Heart left ventricle (tissue), 16 donors: ENCODE measurements around the gene DGUOK. TPM values are rescaled to one million over a fixed set of nuclear protein-coding genes. Genes with fewer than 3 reads are reported as not detected.
A peak's percentile ranks its signal among the peaks of the same experiment; 100 is the strongest.

ENCODE experiments used
- ATAC-seq, 4 donors: fragments of 200-7000 bp; cut with Tn5 transposase; one replicate each; pipeline ENCODE4 v1.9.1; 2020 to 2022; ENCODE audit warnings: moderate library complexity in 4 of 4, mild to moderate bottlenecking in 3 of 4, moderate number of reproducible peaks in 1 of 4
- DNase-seq, 5 donors: peaks; one replicate each; pipeline ENCODE4 v3.0.0-alpha.2; 2020
- H3K27ac ChIP-seq, 12 donors: fragments of 200-600 bp; sonication (generic) in 4 of 12; one replicate each; pipeline versions ENCODE4 v1.5.0 to v1.8.0; 2016 to 2022; ENCODE audit warnings: mild to moderate bottlenecking in 2 of 12
- H3K27me3 ChIP-seq, 9 donors: fragments of 200-600 bp; sonication (generic) in 2 of 9; one replicate each; pipeline versions ENCODE4 v1.5.1 to v1.8.0; 2016 to 2022; ENCODE audit warnings: mild to moderate bottlenecking in 3 of 9
- H3K36me3 ChIP-seq, 9 donors: fragments of 200-600 bp; sonication (generic) in 2 of 9; one replicate each; pipeline versions ENCODE4 v1.5.0 to v1.8.0; 2018 to 2022; ENCODE audit warnings: mild to moderate bottlenecking in 2 of 9
- H3K4me1 ChIP-seq, 12 donors: fragments of 200-600 bp; sonication (generic) in 4 of 12; one replicate each; pipeline versions ENCODE4 v1.5.0 to v1.8.0; 2016 to 2022; ENCODE audit warnings: mild to moderate bottlenecking in 3 of 12
- H3K4me3 ChIP-seq, 12 donors: fragments of 200-600 bp; sonication (generic) in 4 of 12; one replicate each; pipeline versions ENCODE4 v1.5.0 to v1.8.0; 2017 to 2022; ENCODE audit warnings: mild to moderate bottlenecking in 9 of 12, moderate library complexity in 4 of 12
- H3K9me3 ChIP-seq, 12 donors: fragments of 200-600 bp; sonication (generic) in 4 of 12; one replicate each; pipeline versions ENCODE4 v1.5.0 to v1.8.0; 2016 to 2022; ENCODE audit warnings: mild to moderate bottlenecking in 1 of 12
- POLR2A ChIP-seq, 2 donors: fragments of 450-650 bp; IDR thresholded peaks; one replicate each; pipeline ENCODE4 v1.6.1; 2017; ENCODE audit warnings: antibody characterized with exemption in 2 of 2, mild to moderate bottlenecking in 2 of 2, moderate library complexity in 2 of 2
- WGBS, 4 donors: extraction: QIAGEN DNeasy Blood & Tissue Kit in 2 of 4; methylation state at CpG; one replicate each; pipeline versions ENCODE4 v1.1.5 to v1.1.7; 2013 to 2018; 5-methylcytosine and 5-hydroxymethylcytosine counted together
- intact Hi-C, 10 donors: fragments of 100-400 bp; cut with DNase I; formaldehyde crosslinking; loops; one replicate each; pipeline versions ENCODE4 v1.11.1 to v1.14.2; 2022
- polyA plus RNA-seq, 2 donors: library from polyadenylated mRNA; stranded (reverse); fragments of 200-250 nt; gene quantifications; one replicate each; pipeline ENCODE4 v1.2.3, GENCODE V29; 2013
- total RNA-seq, 9 donors: library from RNA; depleted of rRNA in 2 of 9; stranded (reverse); fragments of >200 nt in 2 of 9; fragmentation: NEBNext Ultra II Directional in 3 of 9; extraction: Animal tissue kit (Norgen Biotek cat#: 25700) in 3 of 9; gene quantifications; one replicate each; pipeline versions ENCODE4 v1.1.0 to v1.2.4, GENCODE V29; 2016 to 2023
- TF ChIP-seq, protein P1 (sequence below), 12 donors: fragments of 200-600 bp; sonication (generic) in 4 of 12; IDR thresholded peaks; one replicate each; pipeline versions ENCODE4 v1.5.0 to v1.8.0; 2018 to 2022; ENCODE audit warnings: antibody characterized with exemption in 12 of 12, mild to moderate bottlenecking in 5 of 12
- donor health status: ischemic (EF 13 %, LVEDD 7.1; RV severe dilation, severe dysfunction).
- donor health status: healthy with polysubstance abuse.
- donor health status: DM: no; HTN: yes; CAD: no.
- donor health status: DM: no; HTN: no; CAD: no.
- donor health status: ischemic (EF 25% LVEDD 6.9; RV normal size, moderate dysfunction).
- donor health status: ischemic (EF 25% LVEDD 5.7; RV mildly dilated, moderate dysfunction).
- donor health status: healthy.
- donor health status: DM: yes; HTN: yes; CAD: no.
- donor health status: ischemic (EF 35%, LVEDD 5.7; RV mildly dilated, moderate dysfunction).
- donor health status: nonischemic (EF 11% LVEDD 7.7; RV severe dilation, severe dysfunction).
- donor health status: DM: yes; HTN: yes; CAD: no.
- donor health status: PGD.
- donor health status: ischemic (EF 29% LVEDD 5.4; RV normal size, mild dysfunction).
- donor health status: nonischemic (EF 23%, LVEDD 6.1; RV moderate dilation, normal function).

DGUOK gene
- total and polyA plus RNA-seq, 11 donors = 22.6 to 49.2 (median 26.1) TPM

- ATAC-seq (no peak), DNase-seq (no peak)
- Histone ChIP-seq H3K36me3 (peaks cover 0 to 82% (median 50%) of the 10 kb centered on the region in 9 donors), H3K27me3 (no peaks in the 10 kb centered on the region), H3K4me3 (no peak overlapping the region), H3K27ac (no peak overlapping the region), H3K4me1 (peaks cover 0 to 41% (median 0%) of the 10 kb centered on the region in 12 donors), H3K9me3 (no peaks in the 10 kb centered on the region)
- TF ChIP-seq, protein P1, sequence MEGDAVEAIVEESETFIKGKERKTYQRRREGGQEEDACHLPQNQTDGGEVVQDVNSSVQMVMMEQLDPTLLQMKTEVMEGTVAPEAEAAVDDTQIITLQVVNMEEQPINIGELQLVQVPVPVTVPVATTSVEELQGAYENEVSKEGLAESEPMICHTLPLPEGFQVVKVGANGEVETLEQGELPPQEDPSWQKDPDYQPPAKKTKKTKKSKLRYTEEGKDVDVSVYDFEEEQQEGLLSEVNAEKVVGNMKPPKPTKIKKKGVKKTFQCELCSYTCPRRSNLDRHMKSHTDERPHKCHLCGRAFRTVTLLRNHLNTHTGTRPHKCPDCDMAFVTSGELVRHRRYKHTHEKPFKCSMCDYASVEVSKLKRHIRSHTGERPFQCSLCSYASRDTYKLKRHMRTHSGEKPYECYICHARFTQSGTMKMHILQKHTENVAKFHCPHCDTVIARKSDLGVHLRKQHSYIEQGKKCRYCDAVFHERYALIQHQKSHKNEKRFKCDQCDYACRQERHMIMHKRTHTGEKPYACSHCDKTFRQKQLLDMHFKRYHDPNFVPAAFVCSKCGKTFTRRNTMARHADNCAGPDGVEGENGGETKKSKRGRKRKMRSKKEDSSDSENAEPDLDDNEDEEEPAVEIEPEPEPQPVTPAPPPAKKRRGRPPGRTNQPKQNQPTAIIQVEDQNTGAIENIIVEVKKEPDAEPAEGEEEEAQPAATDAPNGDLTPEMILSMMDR (IDR thresholded peaks at IDR 0.05) = no peak
- TF ChIP-seq POLR2A (IDR thresholded peaks at IDR 0.05) = no peak
- intact Hi-C loops = no loop called here
- 88 to 98% (median 97%) methylated on average over 4 of the region's 4 CpGs for WGBS, 4 donors
Observed at GRCh38 chr2:73944714-73945113, 18.0 kb downstream of the DGUOK start.

DNA sequence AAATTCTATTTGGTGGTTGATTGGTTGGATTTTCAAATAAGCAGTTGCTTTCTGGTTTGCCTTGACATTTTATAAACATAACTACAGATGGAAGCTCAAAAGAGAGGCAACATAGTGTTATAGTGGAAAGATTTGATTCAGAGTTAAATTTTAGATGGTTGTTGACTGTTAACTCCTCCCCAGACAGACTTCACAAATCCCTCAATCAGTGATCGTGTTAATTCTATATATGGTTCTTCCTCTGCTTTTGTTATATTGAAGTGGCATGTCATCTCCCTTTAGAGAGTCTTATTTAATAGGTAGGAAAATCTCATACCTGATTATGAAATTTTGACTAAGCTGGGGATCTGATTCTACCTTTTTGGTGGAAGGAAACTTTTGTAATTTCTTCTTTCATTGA is 19.5 kb downstream of the DGUOK start:
- H3K27ac ChIP-seq = no peak overlapping the region
- no peak for DNase-seq
- H3K27me3 ChIP-seq = no peaks in the 10 kb centered on the region
- no peak for ATAC-seq
- peaks cover 0 to 47% (median 0%) of the 10 kb centered on the region in 12 donors for H3K4me1 ChIP-seq
- no peaks in the 10 kb centered on the region for H3K9me3 ChIP-seq
- peaks cover 0 to 90% (median 65%) of the 10 kb centered on the region in 9 donors for H3K36me3 ChIP-seq
- TF ChIP-seq POLR2A (IDR thresholded peaks at IDR 0.05) = no peak
- TF ChIP-seq, protein P1 (IDR thresholded peaks at IDR 0.05) = no peak
- 78 to 88% (median 82%) methylated on average over 1 of the region's 1 CpG for WGBS, 4 donors
- H3K4me3 ChIP-seq = no peak overlapping the region
- intact Hi-C loops = no loop called here

DNA sequence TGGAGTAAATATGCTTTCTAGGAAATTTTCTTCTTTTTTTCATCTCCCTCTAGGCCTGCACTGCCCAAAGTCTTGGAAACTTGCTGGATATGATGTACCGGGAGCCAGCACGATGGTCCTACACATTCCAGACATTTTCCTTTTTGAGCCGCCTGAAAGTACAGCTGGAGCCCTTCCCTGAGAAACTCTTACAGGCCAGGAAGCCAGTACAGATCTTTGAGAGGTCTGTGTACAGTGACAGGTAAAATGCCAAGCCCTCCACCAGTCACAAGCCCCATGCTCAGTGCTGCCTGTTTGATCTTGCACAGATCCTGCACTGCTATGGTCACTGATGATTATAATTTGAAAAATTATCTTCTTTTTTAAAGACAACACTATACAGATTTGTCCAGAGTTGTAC is 20.0 kb downstream of the DGUOK start:
- no peak for DNase-seq
- no peak for TF ChIP-seq POLR2A (IDR thresholded peaks at IDR 0.05)
- TF ChIP-seq, protein P1 (IDR thresholded peaks at IDR 0.05) = no peak

DNA sequence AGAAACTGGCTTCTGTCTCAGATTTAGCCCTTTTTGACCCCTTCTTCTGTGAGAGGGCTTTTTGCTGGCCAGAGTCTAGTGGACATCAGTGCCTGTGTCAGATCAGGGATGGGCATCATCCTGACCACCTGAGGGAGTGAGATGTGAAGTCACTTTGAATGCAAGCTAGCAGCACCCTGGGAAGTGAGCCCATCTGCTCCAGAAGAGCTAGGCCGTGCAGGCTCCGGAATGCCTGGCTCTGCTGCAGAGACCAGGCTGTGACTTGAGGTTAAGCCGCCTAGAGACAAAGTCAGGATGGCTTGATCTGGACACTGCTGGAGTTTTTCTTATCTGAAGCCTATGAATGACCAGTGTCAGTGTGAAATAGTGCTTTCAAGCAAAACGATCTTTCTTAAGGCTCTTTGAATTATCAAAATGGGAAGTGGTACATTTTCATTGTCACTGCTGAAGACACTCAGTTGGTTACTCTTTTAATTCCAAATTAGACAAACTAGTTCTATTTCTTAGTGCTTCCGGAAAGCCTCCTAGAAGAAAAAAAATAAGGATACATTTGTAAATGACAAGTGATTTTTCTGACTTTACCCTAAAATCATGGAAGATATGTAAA is 20.8 kb downstream of the DGUOK start:
- no peak for TF ChIP-seq POLR2A (IDR thresholded peaks at IDR 0.05)
- TF ChIP-seq, protein P1 (IDR thresholded peaks at IDR 0.05) = no peak
- no peak for ATAC-seq
- peak overlapping the region in 1 of 12 donors; percentile 61 for H3K27ac ChIP-seq
- peaks cover 0 to 60% (median 0%) of the 10 kb centered on the region in 12 donors for H3K4me1 ChIP-seq
- peaks cover 0 to 90% (median 73%) of the 10 kb centered on the region in 9 donors for H3K36me3 ChIP-seq
- DNase-seq = no peak
- no peaks in the 10 kb centered on the region for H3K9me3 ChIP-seq
- no peak overlapping the region for H3K4me3 ChIP-seq
- WGBS, 4 donors = 80 to 87% (median 82%) methylated on average over 5 of the region's 5 CpGs
- H3K27me3 ChIP-seq = no peaks in the 10 kb centered on the region
- intact Hi-C loops = no loop called here

More for the DNA sequence above, 20.0 kb downstream of the DGUOK start:
- intact Hi-C loops = no loop called here
- 56 to 84% (median 72%) methylated on average over 3 of the region's 3 CpGs for WGBS, 4 donors
- Histone ChIP-seq H3K27me3 (no peaks in the 10 kb centered on the region), H3K9me3 (no peaks in the 10 kb centered on the region), H3K36me3 (peaks cover 0 to 90% (median 69%) of the 10 kb centered on the region in 9 donors), H3K27ac (no peak overlapping the region), H3K4me1 (peaks cover 0 to 51% (median 0%) of the 10 kb centered on the region in 12 donors), H3K4me3 (no peak overlapping the region)
- ATAC-seq = no peak
